SU-DHL-6 (cell line): Measurements from ENCODE around the gene AANAT.
A peak's percentile ranks its signal among the peaks of the same experiment; 100 is the strongest.

Source experiments
- H2AFZ ChIP-seq: fragments of 200-600 bp; sonication (generic); 2 replicates; pipeline ENCODE4 v1.6.1; 2014; ENCODE audit warnings: low read depth, mild to moderate bottlenecking, moderate library complexity, mixed read lengths, antibody characterized with exemption, low read length; ENCODE audit not compliant: severe bottlenecking
- H3F3A ChIP-seq: fragments of 200-600 bp; shearing (Covaris generic); 2 replicates; pipeline ENCODE4 v1.6.0; 2016; ENCODE audit warnings: antibody characterized with exemption, mild to moderate bottlenecking; ENCODE audit not compliant: insufficient read depth
- H3K27ac ChIP-seq: fragments of 200-600 bp; sonication (generic); 2 replicates; pipeline ENCODE4 v1.5.1; 2016; ENCODE audit warnings: low read depth, mild to moderate bottlenecking, low read length, moderate library complexity, mixed read lengths
- H3K27me3 ChIP-seq: fragments of 200-600 bp; sonication (generic), shearing (Covaris generic); 2 replicates; pipeline ENCODE4 v1.6.0; 2014; ENCODE audit warnings: mild to moderate bottlenecking, low read length
- H3K36me3 ChIP-seq: fragments of 200-600 bp; sonication (generic); 2 replicates; pipeline ENCODE4 v1.6.1; 2014; ENCODE audit warnings: mild to moderate bottlenecking, low read length, mixed read lengths
- H3K4me2 ChIP-seq: fragments of 300-600, 200-600 bp; shearing (Covaris generic), sonication (generic); 2 replicates; pipeline ENCODE4 v1.6.0; 2014; ENCODE audit warnings: low read length, low read depth, mild to moderate bottlenecking; ENCODE audit not compliant: poor library complexity, severe bottlenecking
- H3K4me3 ChIP-seq: fragments of 200-600 bp; sonication (generic); 2 replicates; pipeline ENCODE4 v1.5.1; 2014; ENCODE audit warnings: antibody characterized with exemption, low read length, mild to moderate bottlenecking, mixed read lengths; ENCODE audit not compliant: insufficient read depth, poor library complexity, severe bottlenecking
- H3K79me2 ChIP-seq: fragments of 200-600 bp; sonication (generic); 2 replicates; pipeline ENCODE4 v1.6.1; 2014; ENCODE audit warnings: mild to moderate bottlenecking, low read length, moderate library complexity; ENCODE audit not compliant: insufficient read depth
- H3K9ac ChIP-seq: fragments of 200-600 bp; sonication (generic); 2 replicates; pipeline ENCODE4 v1.7.0; 2014; ENCODE audit warnings: mild to moderate bottlenecking, low read length
- H3K9me2 ChIP-seq: fragments of 200-600 bp; sonication (generic); replicated peaks from 2 replicates; pipeline ENCODE4 v1.6.1; 2014; ENCODE audit warnings: low read length; ENCODE audit not compliant: insufficient read depth
- H3K9me3 ChIP-seq: fragments of 200-600 bp; sonication (generic); 2 replicates; pipeline ENCODE4 v1.6.1; 2014; ENCODE audit warnings: low read length, mixed read lengths; ENCODE audit not compliant: insufficient read depth
- H4K20me1 ChIP-seq: fragments of 200-600 bp; sonication (generic); 2 replicates; pipeline ENCODE4 v1.6.1; 2014; ENCODE audit warnings: low read depth, mild to moderate bottlenecking, antibody characterized with exemption, low read length, moderate library complexity, mixed read lengths
- EZH2phosphoT487 ChIP-seq: fragments of 200-600 bp; sonication (generic), shearing (Covaris generic); conservative IDR thresholded peaks from 2 replicates; pipeline ENCODE4 v1.6.1; 2018; ENCODE audit warnings: mild to moderate bottlenecking, antibody characterized with exemption, low read length, moderate library complexity, mixed read lengths
- TF ChIP-seq, protein P1 (sequence below): fragments of 200-600 bp; sonication (generic); IDR thresholded peaks from one replicate; pipeline ENCODE4 v1.5.1; 2017; ENCODE audit warnings: antibody characterized with exemption, mild to moderate bottlenecking, low read length, moderate library complexity; ENCODE audit not compliant: insufficient read depth, poor library complexity, severe bottlenecking

AANAT gene

GRCh38 chr17:76421044-76421407 is 46.4 kb upstream of the AANAT start:
- Histone ChIP-seq H4K20me1 (no peaks in the 10 kb centered on the region), H3K79me2 (no peaks in the 10 kb centered on the region)

GRCh38 chr17:76422406-76422805 is 45.0 kb upstream of the AANAT start:
- H4K20me1 ChIP-seq, result no peaks in the 10 kb centered on the region
- no peaks in the 10 kb centered on the region for H3K36me3 ChIP-seq
- H3K27me3 ChIP-seq, result no peaks in the 10 kb centered on the region
- TF ChIP-seq, protein P1, sequence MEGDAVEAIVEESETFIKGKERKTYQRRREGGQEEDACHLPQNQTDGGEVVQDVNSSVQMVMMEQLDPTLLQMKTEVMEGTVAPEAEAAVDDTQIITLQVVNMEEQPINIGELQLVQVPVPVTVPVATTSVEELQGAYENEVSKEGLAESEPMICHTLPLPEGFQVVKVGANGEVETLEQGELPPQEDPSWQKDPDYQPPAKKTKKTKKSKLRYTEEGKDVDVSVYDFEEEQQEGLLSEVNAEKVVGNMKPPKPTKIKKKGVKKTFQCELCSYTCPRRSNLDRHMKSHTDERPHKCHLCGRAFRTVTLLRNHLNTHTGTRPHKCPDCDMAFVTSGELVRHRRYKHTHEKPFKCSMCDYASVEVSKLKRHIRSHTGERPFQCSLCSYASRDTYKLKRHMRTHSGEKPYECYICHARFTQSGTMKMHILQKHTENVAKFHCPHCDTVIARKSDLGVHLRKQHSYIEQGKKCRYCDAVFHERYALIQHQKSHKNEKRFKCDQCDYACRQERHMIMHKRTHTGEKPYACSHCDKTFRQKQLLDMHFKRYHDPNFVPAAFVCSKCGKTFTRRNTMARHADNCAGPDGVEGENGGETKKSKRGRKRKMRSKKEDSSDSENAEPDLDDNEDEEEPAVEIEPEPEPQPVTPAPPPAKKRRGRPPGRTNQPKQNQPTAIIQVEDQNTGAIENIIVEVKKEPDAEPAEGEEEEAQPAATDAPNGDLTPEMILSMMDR, result no peak
- TF ChIP-seq EZH2phosphoT487, result no peak
- H3K9ac ChIP-seq, result no peak overlapping the region
- no peaks in the 10 kb centered on the region for H3K9me3 ChIP-seq
- H3K79me2 ChIP-seq, result no peaks in the 10 kb centered on the region
- no peak overlapping the region for H3K27ac ChIP-seq
- no peak overlapping the region for H2AFZ ChIP-seq
- no peak overlapping the region for H3K4me2 ChIP-seq
- H3F3A ChIP-seq, result peaks cover 5% of the 10 kb centered on the region
- H3K9me2 ChIP-seq, result no peaks in the 10 kb centered on the region
- H3K4me3 ChIP-seq, result no peak overlapping the region

More at GRCh38 chr17:76421044-76421407, 46.4 kb upstream of the AANAT start:
- H2AFZ ChIP-seq, result no peak overlapping the region
- no peak overlapping the region for H3K4me2 ChIP-seq
- no peaks in the 10 kb centered on the region for H3K36me3 ChIP-seq
- no peaks in the 10 kb centered on the region for H3F3A ChIP-seq
- no peaks in the 10 kb centered on the region for H3K9me3 ChIP-seq
- no peaks in the 10 kb centered on the region for H3K9me2 ChIP-seq
- no peaks in the 10 kb centered on the region for H3K27me3 ChIP-seq
- no peak for TF ChIP-seq EZH2phosphoT487
- H3K27ac ChIP-seq, result no peak overlapping the region
- no peak overlapping the region for H3K9ac ChIP-seq
- H3K4me3 ChIP-seq, result no peak overlapping the region

DNA sequence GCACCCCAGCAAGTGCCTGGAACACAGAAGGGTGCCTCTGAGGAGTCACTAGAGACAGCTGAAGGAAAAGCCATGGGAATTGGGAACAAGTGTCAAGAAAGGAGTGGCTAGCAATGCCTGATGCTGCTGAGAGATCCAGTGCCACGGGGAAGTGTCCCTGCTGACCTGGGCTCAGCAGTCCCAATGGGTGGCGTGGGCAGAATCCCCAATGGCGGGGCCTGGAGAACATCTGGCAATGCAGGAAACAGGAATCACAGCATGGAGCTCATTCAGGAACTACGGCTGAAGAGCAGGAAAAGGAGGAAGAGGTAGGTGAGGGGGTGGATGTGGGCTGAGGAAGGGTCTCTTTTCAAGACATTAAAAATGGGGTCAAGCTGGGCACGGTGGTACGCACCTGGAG is 44.5 kb upstream of the AANAT start:
- Histone ChIP-seq H3K9me2 (no peaks in the 10 kb centered on the region), H3K79me2 (no peaks in the 10 kb centered on the region), H4K20me1 (no peaks in the 10 kb centered on the region), H3K36me3 (no peaks in the 10 kb centered on the region), H3K9me3 (no peaks in the 10 kb centered on the region), H3K27me3 (no peaks in the 10 kb centered on the region), H3K4me2 (no peak overlapping the region), H2AFZ (no peak overlapping the region), H3K27ac (no peak overlapping the region), H3F3A (peaks cover 8% of the 10 kb centered on the region), H3K9ac (no peak overlapping the region), H3K4me3 (no peak overlapping the region)
- TF ChIP-seq, protein P1, result no peak
- no peak for TF ChIP-seq EZH2phosphoT487

GRCh38 chr17:76426853-76427252 is 40.5 kb upstream of the AANAT start:
- Histone ChIP-seq H3K4me2 (no peak overlapping the region), H3F3A (peaks cover 8% of the 10 kb centered on the region), H3K9me2 (no peaks in the 10 kb centered on the region), H3K9ac (no peak overlapping the region), H3K36me3 (no peaks in the 10 kb centered on the region), H3K27me3 (no peaks in the 10 kb centered on the region), H3K27ac (peak overlapping the region; percentile 46; the same call in 1 of the 2 replicates), H3K9me3 (no peaks in the 10 kb centered on the region), H4K20me1 (no peaks in the 10 kb centered on the region), H3K79me2 (no peaks in the 10 kb centered on the region), H2AFZ (no peak overlapping the region), H3K4me3 (no peak overlapping the region)
- no peak for TF ChIP-seq EZH2phosphoT487
- TF ChIP-seq, protein P1, result no peak
